HG03457 (cell line): ENCODE measurements around the gene RASL10A.

ENCODE experiments used
- ATAC-seq: cut with Tn5 transposase; IDR thresholded peaks from one replicate; pipeline ENCODE4 v1.9.1; 2021; ENCODE audit warnings: moderate number of reproducible peaks; ENCODE audit not compliant: unreplicated experiment

RASL10A gene

GRCh38 chr22:29306835-29307595 lies 8.5 kb downstream of the RASL10A start:
- no peak for ATAC-seq

- ATAC-seq: no peak
Measured at GRCh38 chr22:29306175-29306834, 9.2 kb downstream of the RASL10A start, which contains the start of gene GAS2L1. Gene GAS2L1, plus strand, starts transcription at chr22:29306650. Its CDS starts 1,456 bp downstream, at chr22:29308106.

- no peak for ATAC-seq
Measured at GRCh38 chr22:29305836-29306174, 9.7 kb downstream of the RASL10A start.

GRCh38 chr22:29302681-29303465 lies 12.6 kb downstream of the RASL10A start:
- ATAC-seq: no peak

GRCh38 chr22:29302402-29302680 lies 13.2 kb downstream of the RASL10A start:
- no peak for ATAC-seq

- no peak for ATAC-seq
Measured at GRCh38 chr22:29301716-29302401, 13.6 kb downstream of the RASL10A start.

GRCh38 chr22:29300807-29301601 lies 14.5 kb downstream of the RASL10A start:
- ATAC-seq: no peak

- ATAC-seq: no peak
Measured at GRCh38 chr22:29300467-29300806, 15.1 kb downstream of the RASL10A start.

- ATAC-seq: no peak
Measured at GRCh38 chr22:29299136-29299900, 16.2 kb downstream of the RASL10A start.

- ATAC-seq: no peak
Measured at GRCh38 chr22:29298641-29299040, 16.9 kb downstream of the RASL10A start.

- no peak for ATAC-seq
Measured at GRCh38 chr22:29292379-29292778, 23.1 kb downstream of the RASL10A start.

- ATAC-seq: no peak
Measured at GRCh38 chr22:29291215-29291614, 24.3 kb downstream of the RASL10A start.

- no peak for ATAC-seq
Measured at GRCh38 chr22:29290061-29290460, 25.4 kb downstream of the RASL10A start.

GRCh38 chr22:29288837-29289236 lies 26.7 kb downstream of the RASL10A start:
- ATAC-seq: no peak

GRCh38 chr22:29284196-29284595 lies 31.3 kb downstream of the RASL10A start:
- no peak for ATAC-seq

GRCh38 chr22:29277927-29278326 lies 37.6 kb downstream of the RASL10A start:
- ATAC-seq: no peak

- no peak for ATAC-seq
Measured at GRCh38 chr22:29275819-29276565, 39.5 kb downstream of the RASL10A start.

- no peak for ATAC-seq
Measured at GRCh38 chr22:29275167-29275566, 40.3 kb downstream of the RASL10A start.

- no peak for ATAC-seq
Measured at GRCh38 chr22:29272624-29273023, 42.9 kb downstream of the RASL10A start.
